Testis (tissue), 3 donors: ENCODE data around the gene HEXIM1. TPM values are rescaled to one million over a fixed set of nuclear protein-coding genes. Genes with fewer than 3 reads are reported as not detected.

Source experiments
- DNase-seq: peaks from one replicate; pipeline ENCODE4 v3.0.0-alpha.2; 2019
- H3K27ac ChIP-seq, 2 donors: fragments of 200-600 bp; sonication (generic); one replicate each; pipeline ENCODE4 v1.5.1; 2019
- H3K27me3 ChIP-seq: fragments of 200-600 bp; sonication (generic); one replicate; pipeline ENCODE4 v1.5.1; 2019
- H3K36me3 ChIP-seq: fragments of 200-600 bp; sonication (generic); one replicate; pipeline ENCODE4 v1.5.1; 2017; ENCODE audit warnings: low read depth; ENCODE audit errors: missing control alignments
- H3K4me1 ChIP-seq: fragments of 200-600 bp; sonication (generic); one replicate; pipeline ENCODE4 v1.5.1; 2019
- H3K4me3 ChIP-seq, 2 donors: fragments of 200-600 bp; sonication (generic); one replicate each; pipeline ENCODE4 v1.5.1; 2017 to 2019
- H3K9me3 ChIP-seq: fragments of 200-600 bp; sonication (generic); one replicate; pipeline ENCODE4 v1.5.1; 2017
- POLR2A ChIP-seq: fragments of 450-650 bp; IDR thresholded peaks from one replicate; pipeline ENCODE4 v1.6.1; 2017; ENCODE audit warnings: antibody characterized with exemption, mild to moderate bottlenecking, moderate library complexity
- WGBS, 2 donors: methylation state at CpG; one replicate each; pipeline ENCODE4 v1.1.5; 2018; 5-methylcytosine and 5-hydroxymethylcytosine counted together
- intact Hi-C: fragments of 100-400 bp; cut with DNase I; formaldehyde crosslinking; loops from one replicate; pipeline ENCODE4 v1.15.1; 2023; ENCODE audit warnings: low total_unique reads
- polyA plus RNA-seq: library from polyadenylated mRNA; stranded (reverse); fragments of 350-450 nt; fragmentation: Illumina TruSeq; extraction: RNeasy Lipid Tissue Mini Kit (QIAGEN cat#74804); gene quantifications from one replicate; pipeline ENCODE4 v1.2.3, GENCODE V29; 2014; ENCODE audit warnings: low read depth, low replicate concordance; ENCODE audit not compliant: insufficient read depth
- total RNA-seq, 2 donors: library from RNA; depleted of rRNA; stranded (reverse); fragments of >200 nt; gene quantifications; one replicate each; pipeline ENCODE4 v1.2.3, GENCODE V29; 2016
- TF ChIP-seq, protein P1 (sequence below), 3 experiments: fragments of 450-650 bp in 2 of 3; fragments of 200-600 bp in 1 of 3; sonication (generic) in 1 of 3; IDR thresholded peaks; one replicate each; pipeline ENCODE4 v1.5.1; 2016 to 2019; ENCODE audit warnings: antibody characterized with exemption in 3 of 3, mild to moderate bottlenecking in 2 of 3, moderate library complexity in 1 of 3

HEXIM1 gene
- total and polyA plus RNA-seq, 3 donors from 2014 or later = 38.8 to 68.8 (median 51.8) TPM

- WGBS, 2 donors = 81% methylated on average over 13 to 19 of the region's 19 CpGs
- Histone ChIP-seq H3K4me1 (peaks cover 25% of the 10 kb centered on the region), H3K27ac (no peak overlapping the region), H3K9me3 (no peaks in the 10 kb centered on the region), H3K4me3 (no peak overlapping the region), H3K27me3 (no peaks in the 10 kb centered on the region), H3K36me3 (no peaks in the 10 kb centered on the region)
- no peak for DNase-seq
- intact Hi-C loops = no loop called here
- no peak for TF ChIP-seq POLR2A
- TF ChIP-seq, protein P1, sequence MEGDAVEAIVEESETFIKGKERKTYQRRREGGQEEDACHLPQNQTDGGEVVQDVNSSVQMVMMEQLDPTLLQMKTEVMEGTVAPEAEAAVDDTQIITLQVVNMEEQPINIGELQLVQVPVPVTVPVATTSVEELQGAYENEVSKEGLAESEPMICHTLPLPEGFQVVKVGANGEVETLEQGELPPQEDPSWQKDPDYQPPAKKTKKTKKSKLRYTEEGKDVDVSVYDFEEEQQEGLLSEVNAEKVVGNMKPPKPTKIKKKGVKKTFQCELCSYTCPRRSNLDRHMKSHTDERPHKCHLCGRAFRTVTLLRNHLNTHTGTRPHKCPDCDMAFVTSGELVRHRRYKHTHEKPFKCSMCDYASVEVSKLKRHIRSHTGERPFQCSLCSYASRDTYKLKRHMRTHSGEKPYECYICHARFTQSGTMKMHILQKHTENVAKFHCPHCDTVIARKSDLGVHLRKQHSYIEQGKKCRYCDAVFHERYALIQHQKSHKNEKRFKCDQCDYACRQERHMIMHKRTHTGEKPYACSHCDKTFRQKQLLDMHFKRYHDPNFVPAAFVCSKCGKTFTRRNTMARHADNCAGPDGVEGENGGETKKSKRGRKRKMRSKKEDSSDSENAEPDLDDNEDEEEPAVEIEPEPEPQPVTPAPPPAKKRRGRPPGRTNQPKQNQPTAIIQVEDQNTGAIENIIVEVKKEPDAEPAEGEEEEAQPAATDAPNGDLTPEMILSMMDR (IDR thresholded peaks at IDR 0.05) = no peak
These were observed 34.0 kb upstream of the HEXIM1 start for GRCh38 chr17:45114117-45114932.

DNA sequence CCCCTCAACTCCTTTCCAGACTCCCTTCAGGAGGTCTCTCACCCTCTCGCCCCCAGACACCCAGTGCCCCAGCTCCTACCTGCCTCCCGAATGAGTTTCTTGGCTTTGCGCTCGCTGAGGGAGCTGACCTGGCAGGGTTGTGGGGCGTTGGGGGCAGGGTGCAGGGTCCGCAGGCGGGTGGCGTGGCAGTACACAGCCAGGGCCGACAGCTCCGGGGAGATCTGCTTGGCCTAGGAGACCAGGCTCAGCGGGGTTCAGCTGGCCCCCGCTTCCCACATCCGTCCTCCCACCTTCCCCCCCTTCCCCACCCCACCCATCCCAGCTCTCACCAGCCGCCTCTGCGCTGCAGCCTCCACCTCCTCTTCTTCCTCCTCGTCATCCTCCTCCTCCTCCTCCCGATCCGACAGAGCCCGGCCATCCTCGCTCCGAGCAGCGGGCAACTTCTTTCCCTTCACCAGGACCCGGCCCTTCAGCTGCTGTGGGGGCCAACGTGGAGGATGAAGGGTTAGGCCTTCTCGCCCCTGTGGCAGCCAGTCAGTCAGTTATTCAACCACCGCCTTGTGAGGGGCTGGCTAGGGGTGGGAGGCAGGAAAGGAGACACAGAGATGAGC lies 33.2 kb upstream of the HEXIM1 start:
- Histone ChIP-seq H3K4me3 (no peak overlapping the region), H3K27ac (no peak overlapping the region), H3K9me3 (no peaks in the 10 kb centered on the region), H3K36me3 (no peaks in the 10 kb centered on the region), H3K27me3 (no peaks in the 10 kb centered on the region), H3K4me1 (peaks cover 25% of the 10 kb centered on the region)
- 93 to 95% methylated on average over 26 of the region's 26 CpGs for WGBS, 2 donors
- TF ChIP-seq, protein P1 (IDR thresholded peaks at IDR 0.05) = no peak
- intact Hi-C loops = no loop called here
- no peak for DNase-seq

DNA sequence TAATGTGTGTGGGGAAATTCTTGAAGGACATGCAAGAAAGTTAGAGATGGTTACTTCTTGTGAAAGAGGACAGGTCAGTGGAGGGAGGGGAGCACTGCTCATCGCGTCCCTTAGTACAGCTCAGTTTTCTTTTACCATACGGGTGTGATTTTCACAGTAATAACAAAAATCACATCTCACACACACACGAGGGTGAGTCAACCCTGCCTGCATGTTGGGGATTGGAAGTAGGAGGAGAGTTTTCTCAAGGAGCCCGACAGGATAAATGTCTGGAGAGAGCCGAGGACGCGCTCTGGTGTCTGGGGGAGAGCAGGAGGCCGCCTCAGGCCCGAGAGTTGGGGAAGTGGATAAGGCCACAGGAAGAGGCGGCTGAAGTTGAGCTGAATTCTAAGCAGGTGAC lies 32.4 kb upstream of the HEXIM1 start:
- H3K27me3 ChIP-seq = no peaks in the 10 kb centered on the region
- 88 to 91% methylated on average over 11 of the region's 11 CpGs for WGBS, 2 donors
- H3K27ac ChIP-seq = no peak overlapping the region
- H3K9me3 ChIP-seq = no peaks in the 10 kb centered on the region
- peaks cover 17% of the 10 kb centered on the region for H3K4me1 ChIP-seq
- no peak for TF ChIP-seq POLR2A
- TF ChIP-seq, protein P1 (IDR thresholded peaks at IDR 0.05) = no peak
- no peak overlapping the region for H3K4me3 ChIP-seq
- no peaks in the 10 kb centered on the region for H3K36me3 ChIP-seq
- intact Hi-C loops = no loop called here
- DNase-seq = no peak

GRCh38 chr17:45116434-45117016 lies 31.8 kb upstream of the HEXIM1 start:
- Histone ChIP-seq H3K36me3 (no peaks in the 10 kb centered on the region), H3K4me3 (no peak overlapping the region), H3K9me3 (no peaks in the 10 kb centered on the region), H3K27ac (no peak overlapping the region), H3K4me1 (peaks cover 11% of the 10 kb centered on the region), H3K27me3 (no peaks in the 10 kb centered on the region)
- intact Hi-C loops = no loop called here
- no peak for DNase-seq
- TF ChIP-seq, protein P1 (IDR thresholded peaks at IDR 0.05) = no peak
- TF ChIP-seq POLR2A = no peak
- 94 to 97% methylated on average over 10 of the region's 10 CpGs for WGBS, 2 donors
